CD1c-positive myeloid dendritic cell (primary cell): Measurements from ENCODE around the gene RORB.
"Not testable (repeated sequence)": the region's sequence is repeated elsewhere in the genome, so short reads cannot be mapped to it uniquely, and the experiment has no call there.

Experiments
- DNase-seq: peaks from one replicate; pipeline ENCODE4 v3.0.0-alpha.2; 2016; ENCODE audit errors: extremely low spot score

RORB gene

DNA sequence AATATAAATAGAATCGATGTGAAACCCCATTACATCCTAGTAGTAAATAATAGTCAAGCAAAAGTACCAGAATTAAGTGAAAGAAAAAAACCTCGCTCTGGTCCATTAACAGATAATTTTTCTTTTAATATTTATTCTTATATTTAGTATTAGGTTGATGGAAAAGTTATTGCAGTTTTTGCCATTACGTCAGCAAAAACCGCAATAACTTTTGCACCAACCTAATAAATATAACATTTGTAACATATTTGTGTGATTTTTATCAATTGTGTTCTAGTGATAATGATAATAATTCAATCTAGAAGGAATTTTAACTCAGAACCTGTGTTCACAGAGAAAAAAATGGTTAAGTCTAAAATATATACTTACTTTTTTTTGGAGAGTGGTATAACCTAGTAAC lies 16.1 kb downstream of the RORB start:
- no peak for DNase-seq

DNA sequence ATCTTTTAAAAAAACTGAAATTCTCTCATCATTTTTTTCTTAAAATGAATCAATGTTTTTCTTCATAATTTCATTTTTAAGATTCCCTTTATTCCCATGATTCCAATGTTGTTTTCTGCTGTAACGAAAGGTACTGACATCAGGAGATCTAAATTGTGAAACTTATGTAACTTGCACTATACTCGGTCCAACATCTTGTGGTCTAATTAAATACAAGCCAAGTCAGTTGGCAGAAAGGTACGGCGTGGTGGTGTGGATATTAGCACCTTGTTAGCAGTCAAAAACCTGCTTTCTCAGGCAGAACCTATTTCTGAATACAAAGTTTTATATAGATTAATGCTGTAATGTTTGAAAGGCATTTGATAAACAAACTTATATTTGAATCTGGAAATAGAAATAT lies 20.1 kb downstream of the RORB start:
- no peak for DNase-seq

- DNase-seq = no peak
Measured at GRCh38 chr9:74519419-74519818, 22.3 kb downstream of the RORB start.

- DNase-seq = no peak
Measured at GRCh38 chr9:74521009-74521408, 23.9 kb downstream of the RORB start.

DNA sequence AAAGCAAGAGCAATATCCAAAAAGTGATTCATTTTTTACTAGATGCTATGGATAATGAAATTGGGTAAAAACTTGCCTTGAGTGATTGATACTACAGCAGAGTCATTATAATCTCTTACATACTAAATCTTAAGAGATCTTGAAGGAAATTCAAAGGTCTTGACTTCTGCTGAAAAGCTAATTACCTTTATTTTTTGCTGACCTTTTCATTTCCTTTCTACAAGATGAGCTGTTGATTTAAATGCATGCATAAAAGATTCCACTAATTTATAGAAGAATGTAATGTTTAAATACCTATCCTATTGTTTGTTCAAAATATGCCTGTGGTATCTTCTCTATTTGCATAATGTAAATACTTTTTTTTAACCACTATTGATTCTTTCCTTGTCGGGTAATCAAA lies 27.2 kb downstream of the RORB start:
- no peak for DNase-seq

- DNase-seq = no peak
Measured at GRCh38 chr9:74526215-74526614, 29.1 kb downstream of the RORB start.

- no peak for DNase-seq
Measured at GRCh38 chr9:74527718-74528117, 30.6 kb downstream of the RORB start.

DNA sequence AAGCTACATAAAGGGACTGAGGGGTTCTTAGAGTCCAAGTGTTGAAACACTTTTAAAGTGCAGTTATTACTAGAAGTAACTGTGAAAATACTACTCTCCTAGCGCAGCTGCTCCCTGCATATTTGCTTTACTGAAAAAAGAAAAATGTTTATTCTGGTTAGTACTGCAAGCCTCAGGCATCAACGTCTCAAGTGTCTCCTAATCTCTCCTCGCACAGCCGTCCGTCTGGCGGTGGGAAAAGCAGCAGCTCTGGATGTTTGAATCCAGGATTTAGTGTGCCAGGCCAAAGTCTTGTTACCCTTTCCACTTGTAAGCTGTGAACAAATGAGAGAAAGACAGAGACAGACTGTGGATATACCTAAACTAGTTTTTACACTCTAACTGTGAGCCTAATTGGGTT lies 31.1 kb downstream of the RORB start:
- no peak for DNase-seq

- not testable (repeated sequence) for DNase-seq
Measured at GRCh38 chr9:74530458-74530857, 33.3 kb downstream of the RORB start.

GRCh38 chr9:74533253-74533652 lies 36.1 kb downstream of the RORB start:
- no peak for DNase-seq

- DNase-seq = no peak
Measured at GRCh38 chr9:74534841-74535240, 37.7 kb downstream of the RORB start.

DNA sequence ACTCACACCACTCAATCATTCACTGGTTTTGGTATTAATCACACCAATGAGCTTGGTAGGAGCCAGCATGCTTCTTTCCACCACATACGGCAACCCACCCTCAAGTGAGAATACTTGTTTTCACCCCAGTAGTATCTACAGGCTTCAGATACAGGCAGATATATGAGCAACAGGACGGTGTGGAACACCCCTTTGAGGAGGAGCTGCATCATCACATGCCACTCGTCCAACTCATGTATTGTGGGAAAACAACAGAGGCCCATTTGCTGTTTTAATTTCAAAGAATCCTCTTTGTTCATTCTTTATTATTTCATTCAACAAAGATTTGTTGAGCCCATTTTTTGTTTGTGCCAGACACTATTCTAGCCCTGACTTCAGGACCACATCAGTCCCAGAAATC lies 46.0 kb downstream of the RORB start:
- DNase-seq = no peak

GRCh38 chr9:74551266-74551665 lies 54.1 kb downstream of the RORB start:
- DNase-seq = no peak

DNA sequence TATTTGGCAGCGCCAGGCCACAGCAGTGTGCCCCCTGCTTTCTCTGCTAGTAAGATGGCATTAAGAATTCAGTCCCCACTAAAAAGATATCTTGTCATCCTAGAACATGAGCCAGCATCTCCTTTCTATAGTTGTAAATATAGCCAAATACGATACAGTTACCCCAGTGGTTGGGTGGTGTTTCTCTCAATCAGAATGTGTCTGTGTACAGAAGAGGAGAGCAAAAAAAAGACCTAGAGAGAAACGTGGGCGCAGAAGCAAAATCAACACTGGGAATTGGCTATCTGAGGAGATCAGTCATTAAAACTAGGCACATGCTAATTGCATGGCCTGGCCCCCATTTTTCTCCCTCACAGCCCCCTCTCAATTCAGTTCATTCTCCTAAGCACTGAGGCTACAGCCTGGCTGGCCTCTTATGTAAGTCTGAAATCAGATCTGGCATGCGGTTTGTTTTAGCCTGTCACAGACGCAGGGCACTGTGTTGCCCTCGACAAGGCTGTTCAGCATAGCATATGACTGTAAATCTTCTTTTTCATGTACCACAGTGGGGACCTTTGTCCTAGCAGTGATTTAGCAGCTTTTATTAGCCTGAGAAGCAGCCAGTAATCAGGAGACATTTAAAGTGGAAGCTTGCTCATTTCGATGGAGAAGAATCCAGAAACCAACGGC lies 57.8 kb downstream of the RORB start:
- no peak for DNase-seq

GRCh38 chr9:74555565-74555964 lies 58.4 kb downstream of the RORB start:
- no peak for DNase-seq

DNA sequence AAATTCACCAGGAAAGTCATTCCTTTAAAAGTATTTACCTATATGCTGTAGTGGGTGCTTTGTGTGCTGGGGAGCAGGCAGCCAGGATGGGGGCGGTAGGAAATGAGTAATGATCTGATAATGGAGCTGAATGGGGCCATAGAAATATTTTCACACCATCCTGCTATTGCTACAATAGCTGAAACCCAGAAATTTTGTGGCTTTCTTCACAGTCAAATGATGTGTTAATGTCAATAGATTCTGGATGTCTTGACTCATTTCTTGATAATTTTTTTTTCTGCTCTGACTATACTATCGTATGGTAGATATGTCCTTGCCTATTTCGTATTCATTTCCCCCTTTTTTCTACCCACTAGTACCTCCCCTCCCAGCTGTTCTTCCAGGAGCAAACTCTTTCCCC lies 59.5 kb downstream of the RORB start:
- no peak for DNase-seq

DNA sequence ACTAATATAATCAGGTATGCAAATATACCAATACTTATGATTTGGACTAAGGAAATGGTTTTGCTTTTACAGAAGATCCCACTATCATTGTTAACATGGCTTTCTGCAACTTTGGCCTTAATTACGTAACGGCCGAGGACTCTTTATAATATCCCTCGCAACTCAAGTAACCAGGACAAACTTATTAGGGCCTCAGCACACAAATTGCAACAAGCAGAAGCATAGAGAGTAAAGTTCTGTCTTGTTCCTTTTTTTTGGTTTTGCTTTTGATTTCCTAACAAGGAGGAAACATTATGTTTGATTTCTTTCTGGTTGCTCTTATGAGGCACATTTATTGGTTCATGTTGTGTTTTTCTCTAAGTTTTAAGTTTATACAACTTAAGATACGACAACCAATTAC lies 60.4 kb downstream of the RORB start:
- DNase-seq = peak; percentile 31

DNA sequence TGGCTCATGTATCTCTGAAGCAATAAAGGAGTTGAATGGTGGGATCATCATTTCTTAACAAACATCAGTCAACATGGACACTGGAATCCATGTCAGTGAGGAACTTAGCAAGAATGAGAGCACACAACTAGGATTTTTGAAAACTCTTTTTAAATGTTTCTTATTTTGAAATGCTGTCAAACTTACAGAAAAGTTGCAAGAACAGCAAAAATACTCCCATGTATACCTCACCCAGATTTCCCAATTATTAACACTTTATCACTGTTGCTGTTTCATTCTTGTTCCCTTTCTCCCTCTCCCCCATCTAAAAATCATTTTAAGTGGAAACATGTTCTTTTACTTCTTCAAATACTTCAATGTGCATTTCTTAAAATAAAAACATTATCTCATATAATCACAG lies 65.5 kb downstream of the RORB start:
- no peak for DNase-seq

- DNase-seq = peak; percentile 43
Measured at GRCh38 chr9:74570879-74571512, 73.9 kb downstream of the RORB start.

DNA sequence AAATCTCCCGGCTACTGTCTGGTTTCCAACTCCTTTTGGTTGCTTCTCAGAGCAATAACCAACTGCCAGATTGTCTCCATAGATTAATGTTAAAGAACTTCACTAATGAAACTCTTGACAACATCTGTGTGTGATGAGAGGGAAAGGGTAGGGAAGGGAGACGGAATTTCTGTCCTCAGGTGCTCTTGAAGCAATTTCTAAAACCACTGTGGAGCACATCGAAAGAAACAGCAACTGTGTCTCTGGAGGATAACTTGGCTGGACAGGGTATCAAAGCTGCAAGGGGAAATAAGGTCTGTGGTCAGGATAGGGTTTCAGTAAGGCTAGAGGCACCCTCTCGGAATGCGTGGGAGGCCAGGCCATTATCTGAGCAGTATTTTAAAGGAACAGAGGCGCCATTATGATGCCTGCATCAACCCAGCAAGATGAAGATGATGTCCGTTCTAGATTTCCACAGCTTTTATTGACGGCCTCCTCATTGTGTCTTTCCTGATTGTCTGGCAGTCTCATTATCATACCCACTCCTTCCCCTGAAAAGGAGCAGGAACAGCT lies 76.6 kb downstream of the RORB start:
- no peak for DNase-seq

GRCh38 chr9:74576176-74576575 lies 79.0 kb downstream of the RORB start:
- DNase-seq = no peak

GRCh38 chr9:74577956-74578355 lies 80.8 kb downstream of the RORB start:
- DNase-seq = no peak

GRCh38 chr9:74589576-74589975 lies 92.4 kb downstream of the RORB start:
- DNase-seq = no peak

DNA sequence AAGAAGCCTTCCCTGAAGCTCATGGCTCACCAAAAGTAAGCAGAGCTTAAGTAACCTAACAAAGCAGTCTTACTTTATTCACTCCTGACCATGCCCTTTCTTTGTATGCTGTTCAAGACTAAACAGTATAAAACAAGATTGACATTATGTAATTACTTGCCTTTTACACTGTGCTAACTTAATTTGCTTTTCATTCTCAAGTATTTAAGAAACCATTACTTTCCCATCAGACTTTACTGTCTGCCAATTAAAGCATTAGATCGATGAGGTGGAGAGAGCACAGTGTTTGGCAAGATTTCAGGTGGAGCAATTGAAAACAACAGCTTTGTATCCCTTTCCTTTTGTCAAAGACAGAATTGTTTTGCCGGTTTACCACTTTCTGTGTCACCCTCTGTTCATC lies 98.2 kb downstream of the RORB start:
- DNase-seq = no peak
